Suprapubic skin (tissue), 4 donors: Measurements from ENCODE around the gene CYP1A1.

Source experiments
- CTCF ChIP-seq, 2 donors: fragments of 200-600 bp in 1 of 2; fragments of 450-650 bp in 1 of 2; sonication (generic) in 1 of 2; IDR thresholded peaks; one replicate each; pipeline ENCODE4 v1.5.1; 2016 to 2019; ENCODE audit warnings: antibody characterized with exemption in 2 of 2, mild to moderate bottlenecking in 1 of 2, moderate library complexity in 1 of 2
- EP300 ChIP-seq: sonication (generic); formaldehyde crosslinking; IDR thresholded peaks from one replicate; pipeline ENCODE4 v1.6.1; 2017; ENCODE audit warnings: antibody characterized with exemption
- POLR2AphosphoS5 ChIP-seq, 3 donors: sonication (generic); formaldehyde crosslinking; IDR thresholded peaks; one replicate each; pipeline ENCODE4 v1.6.1; 2017; ENCODE audit warnings: antibody characterized with exemption in 3 of 3

- TF ChIP-seq EP300 (no peak), CTCF (IDR thresholded peaks at IDR 0.05) (no peak), POLR2AphosphoS5 (IDR thresholded peaks at IDR 0.05) (no peak)
These were observed 1.5 kb downstream of the CYP1A1 start for GRCh38 chr15:74723754-74724334.
